Measurements from ENCODE around the gene TDRD15. TPM values are rescaled to one million over a fixed set of nuclear protein-coding genes. Genes with fewer than 3 reads are reported as not detected.

Gene TDRD15
- total and polyA plus RNA-seq, 2 of the 13 experiments (the other 11 are each of a cell fraction or from before 2014, with no cell fraction given) = 0.12 to 0.29 TPM

DNA sequence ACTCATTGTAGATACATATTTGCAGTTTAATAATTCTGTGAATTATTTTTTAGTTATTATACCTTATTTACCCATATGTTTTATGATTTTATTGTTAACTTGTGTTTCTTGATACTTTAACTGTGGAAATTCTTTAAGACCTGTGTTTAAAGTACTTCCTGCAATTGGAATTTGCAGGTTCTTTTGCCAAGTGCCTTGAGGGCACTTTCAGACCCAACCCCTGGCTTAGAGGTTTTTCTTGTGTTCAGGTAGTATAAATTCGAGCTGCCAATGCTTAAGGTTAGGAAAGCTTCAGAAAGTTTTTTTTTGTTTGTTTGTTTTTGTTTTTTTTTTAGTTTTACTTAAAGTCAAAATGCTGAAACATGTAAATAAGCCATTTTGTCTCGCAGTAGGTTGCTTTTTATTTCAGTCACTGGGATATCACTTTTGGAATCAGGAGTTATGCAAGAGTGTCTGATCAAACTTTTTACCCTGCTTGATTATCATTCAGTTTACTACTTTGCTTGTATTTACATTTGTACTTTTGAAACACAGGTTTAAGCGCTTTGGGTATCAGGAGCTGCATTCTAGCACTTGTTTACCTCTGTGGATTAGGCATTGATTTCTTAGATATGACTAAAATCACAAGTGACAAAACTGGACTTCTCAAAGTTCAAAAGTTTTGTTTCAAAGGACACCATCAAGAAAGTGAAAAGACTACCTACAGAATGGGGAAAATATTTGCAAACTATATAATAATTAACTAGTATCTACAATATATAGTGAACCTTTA is 31.8 kb downstream of the TDRD15 start (continued):
- TF ChIP-seq, protein P1, sequence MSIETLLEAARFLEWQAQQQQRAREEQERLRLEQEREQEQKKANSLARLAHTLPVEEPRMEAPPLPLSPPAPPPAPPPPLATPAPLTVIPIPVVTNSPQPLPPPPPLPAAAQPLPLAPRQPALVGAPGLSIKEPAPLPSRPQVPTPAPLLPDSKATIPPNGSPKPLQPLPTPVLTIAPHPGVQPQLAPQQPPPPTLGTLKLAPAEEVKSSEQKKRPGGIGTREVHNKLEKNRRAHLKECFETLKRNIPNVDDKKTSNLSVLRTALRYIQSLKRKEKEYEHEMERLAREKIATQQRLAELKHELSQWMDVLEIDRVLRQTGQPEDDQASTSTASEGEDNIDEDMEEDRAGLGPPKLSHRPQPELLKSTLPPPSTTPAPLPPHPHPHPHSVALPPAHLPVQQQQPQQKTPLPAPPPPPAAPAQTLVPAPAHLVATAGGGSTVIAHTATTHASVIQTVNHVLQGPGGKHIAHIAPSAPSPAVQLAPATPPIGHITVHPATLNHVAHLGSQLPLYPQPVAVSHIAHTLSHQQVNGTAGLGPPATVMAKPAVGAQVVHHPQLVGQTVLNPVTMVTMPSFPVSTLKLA (IDR thresholded peaks at IDR 0.05) = no peak
- TF ChIP-seq, protein P2, sequence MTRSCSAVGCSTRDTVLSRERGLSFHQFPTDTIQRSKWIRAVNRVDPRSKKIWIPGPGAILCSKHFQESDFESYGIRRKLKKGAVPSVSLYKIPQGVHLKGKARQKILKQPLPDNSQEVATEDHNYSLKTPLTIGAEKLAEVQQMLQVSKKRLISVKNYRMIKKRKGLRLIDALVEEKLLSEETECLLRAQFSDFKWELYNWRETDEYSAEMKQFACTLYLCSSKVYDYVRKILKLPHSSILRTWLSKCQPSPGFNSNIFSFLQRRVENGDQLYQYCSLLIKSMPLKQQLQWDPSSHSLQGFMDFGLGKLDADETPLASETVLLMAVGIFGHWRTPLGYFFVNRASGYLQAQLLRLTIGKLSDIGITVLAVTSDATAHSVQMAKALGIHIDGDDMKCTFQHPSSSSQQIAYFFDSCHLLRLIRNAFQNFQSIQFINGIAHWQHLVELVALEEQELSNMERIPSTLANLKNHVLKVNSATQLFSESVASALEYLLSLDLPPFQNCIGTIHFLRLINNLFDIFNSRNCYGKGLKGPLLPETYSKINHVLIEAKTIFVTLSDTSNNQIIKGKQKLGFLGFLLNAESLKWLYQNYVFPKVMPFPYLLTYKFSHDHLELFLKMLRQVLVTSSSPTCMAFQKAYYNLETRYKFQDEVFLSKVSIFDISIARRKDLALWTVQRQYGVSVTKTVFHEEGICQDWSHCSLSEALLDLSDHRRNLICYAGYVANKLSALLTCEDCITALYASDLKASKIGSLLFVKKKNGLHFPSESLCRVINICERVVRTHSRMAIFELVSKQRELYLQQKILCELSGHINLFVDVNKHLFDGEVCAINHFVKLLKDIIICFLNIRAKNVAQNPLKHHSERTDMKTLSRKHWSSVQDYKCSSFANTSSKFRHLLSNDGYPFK (CRISPR knock-in tag; IDR thresholded peaks at IDR 0.05; ENCODE audit: borderline replicate concordance) = no peak
- TF ChIP-seq KDM1A (CRISPR knock-in tag; IDR thresholded peaks at IDR 0.05) (no peak), SALL2 (CRISPR knock-in tag; IDR thresholded peaks at IDR 0.05) (no peak), CHD4 (IDR thresholded peaks at IDR 0.05; ENCODE audit: borderline replicate concordance, low read length) (no peak; the same call in 1 of the 2 replicates), TAF1 (CRISPR knock-in tag; IDR thresholded peaks at IDR 0.05) (no peak), ETV5 (CRISPR knock-in tag; IDR thresholded peaks at IDR 0.05; ENCODE audit: borderline replicate concordance) (no peak), ZNF790 (CRISPR knock-in tag; IDR thresholded peaks at IDR 0.05; ENCODE audit: borderline replicate concordance) (no peak), NFATC3 (CRISPR knock-in tag; IDR thresholded peaks at IDR 0.05) (no peak), NFKB2 (CRISPR knock-in tag; IDR thresholded peaks at IDR 0.05; ENCODE audit: borderline replicate concordance) (no peak), ZNF382 (CRISPR knock-in tag; IDR thresholded peaks at IDR 0.05; ENCODE audit: borderline replicate concordance) (no peak), YEATS2 (CRISPR knock-in tag; IDR thresholded peaks at IDR 0.05; ENCODE audit: borderline replicate concordance) (no peak), PAWR (CRISPR knock-in tag; IDR thresholded peaks at IDR 0.05; ENCODE audit: borderline replicate concordance) (no peak), ARNT2 (CRISPR knock-in tag; IDR thresholded peaks at IDR 0.05; ENCODE audit: low read depth) (0 out of 2 replicates have a peak, but pooled peaks have one; percentile 30)
- TF ChIP-seq, protein P3, sequence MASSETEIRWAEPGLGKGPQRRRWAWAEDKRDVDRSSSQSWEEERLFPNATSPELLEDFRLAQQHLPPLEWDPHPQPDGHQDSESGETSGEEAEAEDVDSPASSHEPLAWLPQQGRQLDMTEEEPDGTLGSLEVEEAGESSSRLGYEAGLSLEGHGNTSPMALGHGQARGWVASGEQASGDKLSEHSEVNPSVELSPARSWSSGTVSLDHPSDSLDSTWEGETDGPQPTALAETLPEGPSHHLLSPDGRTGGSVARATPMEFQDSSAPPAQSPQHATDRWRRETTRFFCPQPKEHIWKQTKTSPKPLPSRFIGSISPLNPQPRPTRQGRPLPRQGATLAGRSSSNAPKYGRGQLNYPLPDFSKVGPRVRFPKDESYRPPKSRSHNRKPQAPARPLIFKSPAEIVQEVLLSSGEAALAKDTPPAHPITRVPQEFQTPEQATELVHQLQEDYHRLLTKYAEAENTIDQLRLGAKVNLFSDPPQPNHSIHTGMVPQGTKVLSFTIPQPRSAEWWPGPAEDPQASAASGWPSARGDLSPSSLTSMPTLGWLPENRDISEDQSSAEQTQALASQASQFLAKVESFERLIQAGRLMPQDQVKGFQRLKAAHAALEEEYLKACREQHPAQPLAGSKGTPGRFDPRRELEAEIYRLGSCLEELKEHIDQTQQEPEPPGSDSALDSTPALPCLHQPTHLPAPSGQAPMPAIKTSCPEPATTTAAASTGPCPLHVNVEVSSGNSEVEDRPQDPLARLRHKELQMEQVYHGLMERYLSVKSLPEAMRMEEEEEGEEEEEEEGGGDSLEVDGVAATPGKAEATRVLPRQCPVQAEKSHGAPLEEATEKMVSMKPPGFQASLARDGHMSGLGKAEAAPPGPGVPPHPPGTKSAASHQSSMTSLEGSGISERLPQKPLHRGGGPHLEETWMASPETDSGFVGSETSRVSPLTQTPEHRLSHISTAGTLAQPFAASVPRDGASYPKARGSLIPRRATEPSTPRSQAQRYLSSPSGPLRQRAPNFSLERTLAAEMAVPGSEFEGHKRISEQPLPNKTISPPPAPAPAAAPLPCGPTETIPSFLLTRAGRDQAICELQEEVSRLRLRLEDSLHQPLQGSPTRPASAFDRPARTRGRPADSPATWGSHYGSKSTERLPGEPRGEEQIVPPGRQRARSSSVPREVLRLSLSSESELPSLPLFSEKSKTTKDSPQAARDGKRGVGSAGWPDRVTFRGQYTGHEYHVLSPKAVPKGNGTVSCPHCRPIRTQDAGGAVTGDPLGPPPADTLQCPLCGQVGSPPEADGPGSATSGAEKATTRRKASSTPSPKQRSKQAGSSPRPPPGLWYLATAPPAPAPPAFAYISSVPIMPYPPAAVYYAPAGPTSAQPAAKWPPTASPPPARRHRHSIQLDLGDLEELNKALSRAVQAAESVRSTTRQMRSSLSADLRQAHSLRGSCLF (CRISPR knock-in tag; IDR thresholded peaks at IDR 0.05; ENCODE audit: borderline replicate concordance) = no peak
- TF ChIP-seq, protein P4, sequence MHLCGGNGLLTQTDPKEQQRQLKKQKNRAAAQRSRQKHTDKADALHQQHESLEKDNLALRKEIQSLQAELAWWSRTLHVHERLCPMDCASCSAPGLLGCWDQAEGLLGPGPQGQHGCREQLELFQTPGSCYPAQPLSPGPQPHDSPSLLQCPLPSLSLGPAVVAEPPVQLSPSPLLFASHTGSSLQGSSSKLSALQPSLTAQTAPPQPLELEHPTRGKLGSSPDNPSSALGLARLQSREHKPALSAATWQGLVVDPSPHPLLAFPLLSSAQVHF (CRISPR knock-in tag; IDR thresholded peaks at IDR 0.05) = no peak
- TF ChIP-seq, protein P5, sequence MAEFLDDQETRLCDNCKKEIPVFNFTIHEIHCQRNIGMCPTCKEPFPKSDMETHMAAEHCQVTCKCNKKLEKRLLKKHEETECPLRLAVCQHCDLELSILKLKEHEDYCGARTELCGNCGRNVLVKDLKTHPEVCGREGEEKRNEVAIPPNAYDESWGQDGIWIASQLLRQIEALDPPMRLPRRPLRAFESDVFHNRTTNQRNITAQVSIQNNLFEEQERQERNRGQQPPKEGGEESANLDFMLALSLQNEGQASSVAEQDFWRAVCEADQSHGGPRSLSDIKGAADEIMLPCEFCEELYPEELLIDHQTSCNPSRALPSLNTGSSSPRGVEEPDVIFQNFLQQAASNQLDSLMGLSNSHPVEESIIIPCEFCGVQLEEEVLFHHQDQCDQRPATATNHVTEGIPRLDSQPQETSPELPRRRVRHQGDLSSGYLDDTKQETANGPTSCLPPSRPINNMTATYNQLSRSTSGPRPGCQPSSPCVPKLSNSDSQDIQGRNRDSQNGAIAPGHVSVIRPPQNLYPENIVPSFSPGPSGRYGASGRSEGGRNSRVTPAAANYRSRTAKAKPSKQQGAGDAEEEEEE (CRISPR knock-in tag; IDR thresholded peaks at IDR 0.05; ENCODE audit: borderline replicate concordance) = no peak

Data from HepG2 (cell line).